GM12864 (cell line): ENCODE results near the gene UBE2U.
"Not testable (repeated sequence)": the region's sequence is repeated elsewhere in the genome, so short reads cannot be mapped to it uniquely, and the experiment has no call there.

Experiments
- DNase-seq: peaks from one replicate; pipeline ENCODE4 v3.0.0-alpha.2; 2011; ENCODE audit warnings: low read depth
- H3K4me3 ChIP-seq: 2 replicates; pipeline ENCODE4 v1.5.1; 2011; ENCODE audit warnings: mild to moderate bottlenecking, low read depth, low read length, control low read depth
- TF ChIP-seq, protein P1 (sequence below): IDR thresholded peaks from 2 replicates; pipeline ENCODE4 v1.5.1; 2011; ENCODE audit warnings: low read depth, mild to moderate bottlenecking, moderate library complexity, low read length, control low read depth, inconsistent platforms; ENCODE audit errors: missing control alignments

Gene UBE2U

GRCh38 chr1:64223329-64224151, 20.1 kb downstream of the UBE2U start:
- H3K4me3 ChIP-seq: no peak overlapping the region
- no peak for DNase-seq
- TF ChIP-seq, protein P1, sequence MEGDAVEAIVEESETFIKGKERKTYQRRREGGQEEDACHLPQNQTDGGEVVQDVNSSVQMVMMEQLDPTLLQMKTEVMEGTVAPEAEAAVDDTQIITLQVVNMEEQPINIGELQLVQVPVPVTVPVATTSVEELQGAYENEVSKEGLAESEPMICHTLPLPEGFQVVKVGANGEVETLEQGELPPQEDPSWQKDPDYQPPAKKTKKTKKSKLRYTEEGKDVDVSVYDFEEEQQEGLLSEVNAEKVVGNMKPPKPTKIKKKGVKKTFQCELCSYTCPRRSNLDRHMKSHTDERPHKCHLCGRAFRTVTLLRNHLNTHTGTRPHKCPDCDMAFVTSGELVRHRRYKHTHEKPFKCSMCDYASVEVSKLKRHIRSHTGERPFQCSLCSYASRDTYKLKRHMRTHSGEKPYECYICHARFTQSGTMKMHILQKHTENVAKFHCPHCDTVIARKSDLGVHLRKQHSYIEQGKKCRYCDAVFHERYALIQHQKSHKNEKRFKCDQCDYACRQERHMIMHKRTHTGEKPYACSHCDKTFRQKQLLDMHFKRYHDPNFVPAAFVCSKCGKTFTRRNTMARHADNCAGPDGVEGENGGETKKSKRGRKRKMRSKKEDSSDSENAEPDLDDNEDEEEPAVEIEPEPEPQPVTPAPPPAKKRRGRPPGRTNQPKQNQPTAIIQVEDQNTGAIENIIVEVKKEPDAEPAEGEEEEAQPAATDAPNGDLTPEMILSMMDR: no peak

DNA sequence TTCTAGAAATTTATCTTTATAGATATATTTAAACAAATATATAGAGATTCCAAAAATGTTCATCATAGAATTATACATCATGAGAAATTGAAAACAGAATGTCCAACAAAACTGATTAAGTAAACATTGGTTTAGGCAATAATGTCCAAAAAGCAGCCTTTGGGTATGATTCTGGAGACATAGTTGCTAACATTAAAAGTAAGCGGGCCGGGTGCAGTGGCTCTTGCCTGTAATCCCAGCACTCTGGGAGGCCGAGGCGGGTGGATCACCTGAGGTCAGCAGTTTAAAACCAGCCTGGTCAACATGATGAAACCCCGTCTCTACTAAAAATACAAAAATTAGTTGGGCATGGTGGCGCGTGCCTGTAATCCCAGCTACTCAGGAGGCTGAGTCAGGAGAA, 20.8 kb downstream of the UBE2U start:
- not testable (repeated sequence) for H3K4me3 ChIP-seq

GRCh38 chr1:64228167-64228957, 24.9 kb downstream of the UBE2U start:
- H3K4me3 ChIP-seq: no peak overlapping the region
- no peak for DNase-seq
- TF ChIP-seq, protein P1: no peak

More for the DNA sequence above, 20.8 kb downstream of the UBE2U start:
- DNase-seq: not testable (repeated sequence)

GRCh38 chr1:64229307-64229706, 25.9 kb downstream of the UBE2U start:
- H3K4me3 ChIP-seq: no peak overlapping the region
- TF ChIP-seq, protein P1: no peak
- no peak for DNase-seq

DNA sequence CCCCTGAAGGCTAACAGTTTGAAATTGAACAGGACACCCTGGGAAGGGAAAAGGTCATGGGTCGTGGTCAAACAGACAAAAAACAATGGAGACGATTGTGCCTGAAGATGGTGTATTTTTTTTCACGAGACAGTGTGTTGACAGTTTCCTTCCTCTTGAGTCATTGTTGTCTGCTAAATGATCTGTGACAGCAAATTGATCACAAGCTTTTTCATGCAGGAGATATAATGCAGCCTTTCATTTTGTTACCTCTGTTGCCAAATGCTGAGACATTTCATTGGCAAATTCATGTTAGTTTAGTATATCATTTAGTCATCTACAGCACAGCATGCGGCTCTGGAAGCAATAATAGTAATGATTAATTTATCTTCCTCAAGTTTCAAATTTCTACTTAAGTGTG, 27.7 kb downstream of the UBE2U start:
- no peak overlapping the region for H3K4me3 ChIP-seq
- TF ChIP-seq, protein P1: no peak
- no peak for DNase-seq

DNA sequence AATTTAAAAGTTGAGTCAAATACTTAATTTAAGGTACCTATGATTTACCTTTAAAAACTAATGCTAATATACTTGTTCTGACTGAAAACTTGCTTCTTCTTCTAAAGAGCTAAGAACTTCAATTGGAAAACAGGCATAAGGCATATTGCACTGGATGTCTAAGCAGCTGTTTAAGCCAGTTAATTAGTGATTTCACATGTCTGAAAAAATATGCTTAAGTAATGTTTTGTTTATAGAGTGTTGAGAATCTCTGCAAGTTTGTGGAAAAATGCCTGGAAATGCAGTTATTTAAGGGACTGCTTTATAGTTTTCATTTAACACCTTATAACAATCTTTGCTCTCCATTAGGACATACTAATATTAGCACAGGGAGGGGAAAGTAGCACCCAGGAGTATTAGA, 28.2 kb downstream of the UBE2U start:
- no peak for DNase-seq
- TF ChIP-seq, protein P1: no peak
- H3K4me3 ChIP-seq: no peak overlapping the region

DNA sequence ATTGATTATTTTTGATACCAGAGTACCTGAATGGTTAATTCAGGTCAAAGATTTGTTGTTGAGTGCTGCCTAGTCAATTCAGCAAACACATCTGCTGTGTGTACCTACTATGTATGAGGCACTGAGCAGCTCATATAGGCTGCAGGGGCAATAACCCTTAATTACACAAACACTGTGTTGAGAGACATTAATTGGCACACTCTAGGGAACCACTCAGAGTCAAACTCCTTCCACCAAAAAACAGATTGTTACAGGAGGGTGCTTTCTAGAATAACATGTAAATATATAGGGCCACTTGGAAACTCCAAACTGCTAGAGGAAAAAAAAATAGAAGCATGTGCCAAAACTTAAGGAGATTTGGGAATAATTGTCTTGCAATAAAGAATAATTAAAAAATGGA, 31.3 kb downstream of the UBE2U start:
- no peak overlapping the region for H3K4me3 ChIP-seq
- no peak for DNase-seq
- TF ChIP-seq, protein P1: no peak
